Progenitor cell of endocrine pancreas (in vitro differentiated cells): ENCODE data around the gene FUT9. TPM values are rescaled to one million over a fixed set of nuclear protein-coding genes. Genes with fewer than 3 reads are reported as not detected.

Source experiments
- DNase-seq: peaks from one replicate; pipeline ENCODE4 v3.0.0; 2021; ENCODE audit warnings: low spot score; ENCODE audit not compliant: unreplicated experiment
- H3K27ac Mint-ChIP-seq: 2 replicates; pipeline ENCODE4 v1.8.0; 2021; ENCODE audit warnings: mild to moderate bottlenecking, moderate library complexity, mixed read lengths
- H3K27me3 Mint-ChIP-seq: 2 replicates; pipeline ENCODE4 v1.8.0; 2021; ENCODE audit warnings: mixed read lengths
- H3K36me3 Mint-ChIP-seq: 2 replicates; pipeline ENCODE4 v1.8.0; 2022; ENCODE audit warnings: mixed read lengths; ENCODE audit not compliant: insufficient read depth
- H3K4me1 Mint-ChIP-seq: 2 replicates; pipeline ENCODE4 v1.8.0; 2021; ENCODE audit warnings: low read depth, mixed read lengths
- H3K4me3 Mint-ChIP-seq: 2 replicates; pipeline ENCODE4 v1.8.0; 2021; ENCODE audit warnings: low read depth, mild to moderate bottlenecking, moderate library complexity, mixed read lengths
- H3K9me3 Mint-ChIP-seq: 2 replicates; pipeline ENCODE4 v1.8.0; 2021; ENCODE audit warnings: low read depth, mixed read lengths
- CTCF ChIP-seq: fragments of 200-600 bp; sonication (generic); IDR thresholded peaks from one replicate; pipeline ENCODE4 v1.5.0; 2021; ENCODE audit warnings: antibody characterized with exemption, mild to moderate bottlenecking; ENCODE audit not compliant: unreplicated experiment
- total RNA-seq: library from RNA; stranded (reverse); gene quantifications from 2 replicates; pipeline ENCODE4 v1.2.1, GENCODE V29; 2021

FUT9 gene
- total RNA-seq, 1 donor from 2014 or later, result 1.5 TPM

DNA sequence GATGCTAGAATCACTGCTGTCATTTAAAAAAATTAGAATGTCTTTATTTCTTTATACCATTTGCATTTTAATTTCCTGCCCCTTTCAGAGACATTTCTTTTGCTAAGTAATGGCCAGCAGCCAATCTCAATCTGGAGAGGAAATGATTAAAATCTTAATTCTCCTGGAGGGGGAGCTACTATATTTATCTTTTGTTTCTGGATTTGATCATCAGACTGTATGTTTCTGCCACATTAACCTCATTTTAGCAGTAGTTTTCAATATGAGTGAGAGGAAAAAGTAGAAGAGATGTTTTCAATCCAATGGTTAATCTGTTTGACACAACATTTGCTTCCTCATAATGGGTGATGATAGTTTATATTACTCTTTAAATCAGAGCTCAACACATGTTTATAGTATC lies 138.0 kb downstream of the FUT9 start:
- Mint-ChIP-seq H3K27me3 (no peaks in the 10 kb centered on the region), H3K4me1 (peaks cover 8% of the 10 kb centered on the region), H3K27ac (no peak overlapping the region), H3K36me3 (no peaks in the 10 kb centered on the region), H3K9me3 (no peaks in the 10 kb centered on the region), H3K4me3 (no peak overlapping the region)
- TF ChIP-seq CTCF, result no peak
- DNase-seq, result no peak

DNA sequence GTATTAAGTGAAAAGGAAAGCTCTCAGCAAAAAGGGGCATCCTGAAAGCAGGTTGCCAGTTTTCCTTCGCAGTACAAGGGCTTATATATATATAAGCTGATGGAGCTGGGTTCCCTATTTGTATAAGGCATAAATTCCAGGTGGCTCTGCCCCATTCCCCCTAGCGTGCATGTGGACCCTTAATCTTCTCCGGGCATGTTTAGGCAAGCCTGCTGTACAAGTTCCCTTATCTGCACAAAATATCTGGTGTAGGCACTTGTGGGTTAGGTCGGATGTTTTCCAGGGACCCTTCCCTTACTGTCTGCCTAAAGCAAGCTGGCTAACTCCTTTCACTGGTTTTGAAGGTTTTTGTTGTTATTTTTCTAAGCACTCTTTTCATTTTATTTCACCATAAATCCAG lies 140.7 kb downstream of the FUT9 start:
- Mint-ChIP-seq H3K27me3 (no peaks in the 10 kb centered on the region), H3K4me3 (no peak overlapping the region), H3K4me1 (peaks cover 8% of the 10 kb centered on the region), H3K36me3 (no peaks in the 10 kb centered on the region), H3K9me3 (no peaks in the 10 kb centered on the region), H3K27ac (peak overlapping the region; percentile 10)
- DNase-seq, result no peak
- no peak for TF ChIP-seq CTCF

GRCh38 chr6:96157018-96157565 lies 141.3 kb downstream of the FUT9 start:
- no peak for DNase-seq
- Mint-ChIP-seq H3K9me3 (no peaks in the 10 kb centered on the region), H3K36me3 (no peaks in the 10 kb centered on the region), H3K4me3 (no peak overlapping the region), H3K27ac (no peak overlapping the region), H3K4me1 (peaks cover 8% of the 10 kb centered on the region), H3K27me3 (no peaks in the 10 kb centered on the region)
- no peak for TF ChIP-seq CTCF

DNA sequence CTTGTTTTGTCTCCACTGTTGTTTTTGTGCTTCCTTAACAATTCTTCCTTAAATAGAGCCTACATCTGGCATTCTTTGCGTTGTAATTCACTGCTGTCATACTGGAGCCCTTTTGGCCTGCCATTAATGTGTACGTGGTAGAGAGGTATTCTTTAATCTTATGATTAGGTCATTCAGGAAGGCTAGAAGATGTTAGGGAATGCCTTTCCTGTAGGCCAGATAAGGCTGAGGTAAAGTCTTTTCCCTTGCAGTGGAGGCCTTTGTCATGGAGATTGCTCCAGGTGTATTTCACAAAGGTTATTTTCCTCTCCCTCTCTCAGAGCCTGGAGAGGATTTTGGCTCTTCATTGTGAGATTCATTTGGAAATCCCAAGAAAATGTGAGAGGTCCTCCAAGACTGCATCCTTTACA lies 146.9 kb downstream of the FUT9 start:
- Mint-ChIP-seq H3K27me3 (no peaks in the 10 kb centered on the region), H3K4me3 (no peak overlapping the region), H3K4me1 (peaks cover 2% of the 10 kb centered on the region), H3K36me3 (no peaks in the 10 kb centered on the region), H3K27ac (no peak overlapping the region), H3K9me3 (no peaks in the 10 kb centered on the region)
- no peak for TF ChIP-seq CTCF
- no peak for DNase-seq

DNA sequence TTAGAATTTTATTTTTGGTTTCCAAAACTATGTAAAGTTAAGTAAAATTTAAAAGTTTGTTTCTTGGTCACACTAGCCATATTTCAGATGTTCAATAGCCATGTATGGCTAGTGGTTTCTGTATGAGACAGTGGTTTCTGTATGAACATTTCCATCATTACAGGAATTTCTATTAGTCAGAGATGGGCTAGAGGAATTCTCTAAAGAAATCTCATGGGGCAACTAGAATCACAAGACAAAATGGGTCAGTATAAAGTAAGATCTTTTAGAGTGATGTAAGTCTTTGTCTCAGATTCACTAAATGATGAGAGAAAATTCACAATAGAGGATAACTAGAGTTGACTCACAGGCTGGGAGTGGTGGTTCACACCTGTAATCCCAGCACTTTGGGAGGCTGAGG lies 149.0 kb downstream of the FUT9 start:
- H3K4me1 Mint-ChIP-seq, result no peaks in the 10 kb centered on the region
- TF ChIP-seq CTCF, result no peak
- no peak overlapping the region for H3K4me3 Mint-ChIP-seq
- no peaks in the 10 kb centered on the region for H3K36me3 Mint-ChIP-seq
- DNase-seq, result no peak
- no peak overlapping the region for H3K27ac Mint-ChIP-seq
- H3K9me3 Mint-ChIP-seq, result no peaks in the 10 kb centered on the region
- H3K27me3 Mint-ChIP-seq, result no peaks in the 10 kb centered on the region
